Ascending aorta (tissue), 2 donors: ENCODE data around the gene IGSF9B. TPM values are rescaled to one million over a fixed set of nuclear protein-coding genes. Genes with fewer than 3 reads are reported as not detected.

ENCODE experiments used
- DNase-seq, 2 donors: peaks; one replicate each; pipeline ENCODE4 v3.0.0-alpha.2; 2019; ENCODE audit warnings: low spot score in 2 of 2
- H3K27ac ChIP-seq, 2 donors: fragments of 200-600 bp; sonication (generic); one replicate each; pipeline ENCODE4 v1.5.1; 2016 to 2017; ENCODE audit warnings: mild to moderate bottlenecking in 1 of 2
- H3K27me3 ChIP-seq: fragments of 200-600 bp; sonication (generic); one replicate; pipeline ENCODE4 v1.5.1; 2017
- H3K36me3 ChIP-seq, 2 donors: fragments of 200-600 bp; sonication (generic); one replicate each; pipeline ENCODE4 v1.5.1; 2016
- H3K4me1 ChIP-seq, 2 donors: fragments of 200-600 bp; sonication (generic); one replicate each; pipeline ENCODE4 v1.5.1; 2016 to 2017; ENCODE audit warnings: mild to moderate bottlenecking in 1 of 2
- H3K4me3 ChIP-seq, 2 donors: fragments of 200-600 bp; sonication (generic); one replicate each; pipeline ENCODE4 v1.5.1; 2016 to 2017; ENCODE audit warnings: mild to moderate bottlenecking in 1 of 2
- H3K9me3 ChIP-seq, 2 donors: fragments of 200-600 bp; sonication (generic); one replicate each; pipeline ENCODE4 v1.5.1; 2016
- intact Hi-C: fragments of 100-400 bp; cut with DNase I; formaldehyde crosslinking; loops from one replicate; pipeline ENCODE4 v1.15.1; 2023
- total RNA-seq: library from RNA; depleted of rRNA; stranded (reverse); fragments of >200 nt; gene quantifications from one replicate; pipeline ENCODE4 v1.1.0, GENCODE V29; 2016
- TF ChIP-seq, protein P1 (sequence below), 3 experiments: fragments of 200-600 bp in 2 of 3; fragments of 450-650 bp in 1 of 3; sonication (generic) in 2 of 3; IDR thresholded peaks; one replicate each; pipeline ENCODE4 v1.5.1; 2016 to 2019; ENCODE audit warnings: antibody characterized with exemption in 3 of 3, mild to moderate bottlenecking in 1 of 3, moderate library complexity in 1 of 3

Gene IGSF9B
- total RNA-seq, 1 donor from 2014 or later: 162 TPM

- TF ChIP-seq, protein P1, sequence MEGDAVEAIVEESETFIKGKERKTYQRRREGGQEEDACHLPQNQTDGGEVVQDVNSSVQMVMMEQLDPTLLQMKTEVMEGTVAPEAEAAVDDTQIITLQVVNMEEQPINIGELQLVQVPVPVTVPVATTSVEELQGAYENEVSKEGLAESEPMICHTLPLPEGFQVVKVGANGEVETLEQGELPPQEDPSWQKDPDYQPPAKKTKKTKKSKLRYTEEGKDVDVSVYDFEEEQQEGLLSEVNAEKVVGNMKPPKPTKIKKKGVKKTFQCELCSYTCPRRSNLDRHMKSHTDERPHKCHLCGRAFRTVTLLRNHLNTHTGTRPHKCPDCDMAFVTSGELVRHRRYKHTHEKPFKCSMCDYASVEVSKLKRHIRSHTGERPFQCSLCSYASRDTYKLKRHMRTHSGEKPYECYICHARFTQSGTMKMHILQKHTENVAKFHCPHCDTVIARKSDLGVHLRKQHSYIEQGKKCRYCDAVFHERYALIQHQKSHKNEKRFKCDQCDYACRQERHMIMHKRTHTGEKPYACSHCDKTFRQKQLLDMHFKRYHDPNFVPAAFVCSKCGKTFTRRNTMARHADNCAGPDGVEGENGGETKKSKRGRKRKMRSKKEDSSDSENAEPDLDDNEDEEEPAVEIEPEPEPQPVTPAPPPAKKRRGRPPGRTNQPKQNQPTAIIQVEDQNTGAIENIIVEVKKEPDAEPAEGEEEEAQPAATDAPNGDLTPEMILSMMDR (IDR thresholded peaks at IDR 0.05): no peak
- DNase-seq: peak in 1 of 2 donors; percentile 42
- Histone ChIP-seq H3K27ac (no peak overlapping the region), H3K9me3 (no peaks in the 10 kb centered on the region), H3K36me3 (peaks cover 20 to 34% of the 10 kb centered on the region in 2 donors), H3K4me1 (no peaks in the 10 kb centered on the region), H3K27me3 (no peaks in the 10 kb centered on the region), H3K4me3 (no peak overlapping the region)
- intact Hi-C loops: no loop called here
Observed at GRCh38 chr11:133902506-133902905, 54.3 kb downstream of the IGSF9B start.

- H3K4me3 ChIP-seq: no peak overlapping the region
- no peaks in the 10 kb centered on the region for H3K9me3 ChIP-seq
- peak in 1 of 2 donors; percentile 21 for DNase-seq
- H3K4me1 ChIP-seq: no peaks in the 10 kb centered on the region
- H3K27ac ChIP-seq: no peak overlapping the region
- H3K27me3 ChIP-seq: no peaks in the 10 kb centered on the region
- peaks cover 15 to 29% of the 10 kb centered on the region in 2 donors for H3K36me3 ChIP-seq
- intact Hi-C loops: no loop called here
- TF ChIP-seq, protein P1 (IDR thresholded peaks at IDR 0.05): no peak
Observed at GRCh38 chr11:133901999-133902398, 54.8 kb downstream of the IGSF9B start.

DNA sequence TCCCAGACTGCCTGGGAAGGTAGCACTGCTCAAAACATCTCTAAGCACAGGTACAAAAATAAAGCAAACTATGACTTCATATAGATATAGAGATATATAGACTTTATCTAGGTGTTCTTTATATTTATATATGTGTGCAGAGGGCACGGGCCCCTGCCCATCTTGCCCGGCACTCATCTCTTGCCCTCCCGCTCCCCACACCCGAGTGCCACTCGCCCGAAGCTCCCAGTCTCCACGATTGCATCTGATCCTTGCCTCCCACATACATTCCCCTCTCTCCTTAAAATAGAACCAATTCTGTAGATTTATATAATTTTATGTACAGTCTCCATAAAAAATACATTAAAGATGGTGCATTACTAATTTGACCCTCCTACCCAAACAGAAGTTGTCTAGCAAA, 55.5 kb downstream of the IGSF9B start:
- no peak overlapping the region for H3K27ac ChIP-seq
- TF ChIP-seq, protein P1 (IDR thresholded peaks at IDR 0.05): no peak
- no peaks in the 10 kb centered on the region for H3K4me1 ChIP-seq
- H3K27me3 ChIP-seq: no peaks in the 10 kb centered on the region
- intact Hi-C loops: no loop called here
- H3K9me3 ChIP-seq: no peaks in the 10 kb centered on the region
- peaks cover 13 to 24% of the 10 kb centered on the region in 2 donors for H3K36me3 ChIP-seq
- peak in 1 of 2 donors; percentile 49 for DNase-seq
- no peak overlapping the region for H3K4me3 ChIP-seq

DNA sequence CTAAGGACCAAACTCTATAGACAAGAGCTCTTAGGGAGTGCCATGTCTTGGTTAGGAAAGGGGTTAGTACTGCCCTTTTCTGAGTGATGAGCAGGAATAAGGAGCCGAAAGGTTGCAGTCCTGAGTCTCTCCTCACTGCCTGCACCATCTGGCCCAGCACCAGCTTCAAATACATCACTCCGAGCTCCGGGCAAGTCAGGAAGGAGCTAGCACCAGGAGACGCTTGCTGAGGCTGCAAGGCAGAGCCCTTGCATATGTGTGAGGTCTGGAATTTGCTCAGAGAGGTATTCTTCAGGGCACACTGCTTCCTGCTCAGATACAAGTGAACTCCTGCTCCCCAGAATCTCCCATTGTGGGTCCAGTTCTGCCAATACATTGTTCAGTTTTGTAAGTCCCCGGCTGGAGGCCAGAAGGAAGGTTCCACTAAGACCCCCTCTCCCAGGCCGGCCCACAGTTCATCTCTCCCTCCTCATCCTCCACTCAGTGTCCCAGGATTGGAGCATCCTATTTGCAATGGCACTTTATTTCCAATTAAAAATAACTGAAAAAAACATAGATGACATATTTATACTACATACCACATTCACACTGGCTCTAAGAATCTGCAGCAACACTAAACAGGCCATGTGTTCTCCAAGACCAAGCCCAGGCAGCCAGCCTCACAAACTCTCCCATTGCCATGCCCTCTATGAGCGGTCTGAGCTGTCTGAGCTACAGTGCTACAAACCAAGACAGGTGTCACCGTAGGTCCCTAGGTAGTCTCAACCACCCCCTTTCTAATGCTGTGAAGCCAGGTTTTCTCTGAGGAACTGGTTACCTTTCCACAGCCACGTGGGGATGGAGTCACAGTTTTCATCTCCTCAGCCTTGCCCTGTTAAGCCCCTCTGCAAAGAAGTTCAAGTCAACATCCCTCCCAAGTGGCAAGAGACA, 56.3 kb downstream of the IGSF9B start:
- H3K4me3 ChIP-seq: no peak overlapping the region
- peaks cover 10 to 15% of the 10 kb centered on the region in 2 donors for H3K36me3 ChIP-seq
- no peak overlapping the region for H3K27ac ChIP-seq
- no peaks in the 10 kb centered on the region for H3K9me3 ChIP-seq
- TF ChIP-seq, protein P1 (IDR thresholded peaks at IDR 0.05): no peak
- no peaks in the 10 kb centered on the region for H3K27me3 ChIP-seq
- no peaks in the 10 kb centered on the region for H3K4me1 ChIP-seq
- peak in 1 of 2 donors; percentile 38 for DNase-seq
- intact Hi-C loops: no loop called here

DNA sequence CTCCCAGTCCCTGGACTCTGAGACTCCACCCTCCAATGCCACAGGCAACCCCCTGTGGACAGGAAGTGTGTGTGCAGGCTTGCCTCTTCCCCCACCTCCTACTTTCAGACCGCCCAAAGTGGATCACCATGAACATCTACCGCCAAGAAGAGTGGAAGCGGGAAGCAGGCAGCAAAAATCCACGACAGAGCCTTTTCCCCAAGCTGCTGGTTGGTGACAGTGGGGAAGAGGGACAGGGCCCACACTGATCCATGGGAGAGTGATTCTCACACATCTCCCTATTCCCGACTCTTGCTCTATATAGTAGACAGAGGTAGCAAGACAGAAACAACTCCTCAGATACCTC, 58.0 kb downstream of the IGSF9B start:
- TF ChIP-seq, protein P1 (IDR thresholded peaks at IDR 0.05): no peak
- intact Hi-C loops: no loop called here
- Histone ChIP-seq H3K27me3 (no peaks in the 10 kb centered on the region), H3K9me3 (no peaks in the 10 kb centered on the region), H3K4me3 (no peak overlapping the region), H3K36me3 (peaks cover 10 to 12% of the 10 kb centered on the region in 2 donors), H3K4me1 (no peaks in the 10 kb centered on the region), H3K27ac (no peak overlapping the region)
- DNase-seq: peak in 1 of 2 donors; percentile 28
